Measurements from ENCODE around the gene ERH. TPM values are rescaled to one million over a fixed set of nuclear protein-coding genes. Genes with fewer than 3 reads are reported as not detected.
A peak's percentile ranks its signal among the peaks of the same experiment; 100 is the strongest.

Gene ERH
- 128 TPM for total RNA-seq
- long read RNA-seq, transcript ERH-203 (4 exons, 1,124 nt) = major isoform, 19 of 28 reads
- long read RNA-seq, partial matches to known transcripts = 1 of 28 reads
- long read RNA-seq, other reads (novel, unspliced or antisense) = 8 of 28 reads

GRCh38 chr14:69398053-69398817 is at the start of gene ERH, which contains the start of gene SLC39A9:
Gene ERH (minus strand): TSS chr14:69398299. CDS start chr14:69398233, 66 bp downstream.
Gene SLC39A9 (plus strand): TSS chr14:69398692. CDS start chr14:69399370, 678 bp downstream.
- peaks cover 48% of the 10 kb centered on the region for H3K4me1 ChIP-seq
- H3K27me3 ChIP-seq (ENCODE audit: low read depth) = no peaks in the 10 kb centered on the region
- peak; percentile 97 for DNase-seq
- intact Hi-C loops (cut with DNase I) = no loop called here
- peak within 1 kb of the TSS; percentile 73 for H3K4me3 ChIP-seq
- TF ChIP-seq CTCF (IDR thresholded peaks at IDR 0.05) = no peak
- H3K27ac ChIP-seq = peak within 1 kb of the TSS; percentile 93
- peak; percentile 98 to 99 for ATAC-seq
- H3K9me3 ChIP-seq = no peaks in the 10 kb centered on the region
- peaks cover 31% of the 10 kb centered on the region for H3K36me3 ChIP-seq

- no peak for DNase-seq
- intact Hi-C loops (cut with DNase I) = no loop called here
- Histone ChIP-seq H3K4me3 (no peak overlapping the region), H3K27me3 (ENCODE audit: low read depth) (no peaks in the 10 kb centered on the region), H3K4me1 (no peaks in the 10 kb centered on the region), H3K27ac (no peak overlapping the region), H3K36me3 (peaks cover 25% of the 10 kb centered on the region), H3K9me3 (no peaks in the 10 kb centered on the region)
- TF ChIP-seq CTCF (IDR thresholded peaks at IDR 0.05) = no peak
- ATAC-seq = no peak
Observed at GRCh38 chr14:69443296-69443805, 45.3 kb upstream of the ERH start.

- H3K4me3 ChIP-seq = no peak overlapping the region
- ATAC-seq (no peak), DNase-seq (no peak)
- H3K36me3 ChIP-seq = peaks cover 25% of the 10 kb centered on the region
- no peak overlapping the region for H3K27ac ChIP-seq
- no peaks in the 10 kb centered on the region for H3K27me3 ChIP-seq (ENCODE audit: low read depth)
- no peaks in the 10 kb centered on the region for H3K9me3 ChIP-seq
- TF ChIP-seq CTCF (IDR thresholded peaks at IDR 0.05) = no peak
- intact Hi-C loops (cut with DNase I) = no loop called here
- no peaks in the 10 kb centered on the region for H3K4me1 ChIP-seq
Observed at GRCh38 chr14:69441948-69442347, 43.8 kb upstream of the ERH start.

GRCh38 chr14:69439521-69440270 is 41.6 kb upstream of the ERH start:
- Histone ChIP-seq H3K27ac (no peak overlapping the region), H3K4me1 (no peaks in the 10 kb centered on the region), H3K36me3 (peaks cover 24% of the 10 kb centered on the region), H3K4me3 (no peak overlapping the region), H3K27me3 (ENCODE audit: low read depth) (no peaks in the 10 kb centered on the region), H3K9me3 (no peaks in the 10 kb centered on the region)
- intact Hi-C loops (cut with DNase I) = no loop called here
- TF ChIP-seq CTCF (IDR thresholded peaks at IDR 0.05) = no peak
- ATAC-seq (no peak), DNase-seq (no peak)

- no peak for TF ChIP-seq CTCF (IDR thresholded peaks at IDR 0.05)
- Histone ChIP-seq H3K9me3 (no peaks in the 10 kb centered on the region), H3K27me3 (ENCODE audit: low read depth) (no peaks in the 10 kb centered on the region), H3K4me1 (no peaks in the 10 kb centered on the region), H3K27ac (no peak overlapping the region), H3K36me3 (peaks cover 12% of the 10 kb centered on the region), H3K4me3 (no peak overlapping the region)
- no peak for DNase-seq
- intact Hi-C loops (cut with DNase I) = no loop called here
- no peak for ATAC-seq
Observed at GRCh38 chr14:69432364-69432763, 34.3 kb upstream of the ERH start.

Measured in lower lobe of right lung (tissue), 2 donors.